GM12878 (cell line): Measurements from ENCODE around the gene LIMS2.

Experiments
- JUND ChIP-seq: IDR thresholded peaks from 2 replicates; pipeline ENCODE4 v1.6.1; 2012; ENCODE audit warnings: low read depth, mild to moderate bottlenecking, low read length, improper control_type of control experiment, moderate library complexity
- MAX ChIP-seq: IDR thresholded peaks from 2 replicates; pipeline ENCODE4 v1.6.1; 2012; ENCODE audit warnings: low read depth, low read length, improper control_type of control experiment

- TF ChIP-seq MAX (no peak), JUND (no peak)
Observed at GRCh38 chr2:127631541-127631996, 43.8 kb downstream of the LIMS2 start.
